Pancreas (tissue), 10 donors: Measurements from ENCODE around the gene CYSTM1. TPM values are rescaled to one million over a fixed set of nuclear protein-coding genes. Genes with fewer than 3 reads are reported as not detected.

Experiments used
- ATAC-seq, 4 donors: fragments of 200-7000 bp; cut with Tn5 transposase; one replicate each; pipeline versions ENCODE4 v1.8.0 to v1.9.1; 2020; ENCODE audit warnings: mild to moderate bottlenecking in 4 of 4, moderate library complexity in 4 of 4
- DNase-seq, 6 donors: peaks; one replicate each; pipeline ENCODE4 v3.0.0-alpha.2; 2020
- FAIRE-seq: peaks from 2 replicates; lab custom pipeline; 2012; peaks lifted over from hg19 to GRCh38; lab: Jason Lieb, UNC
- H3K27ac ChIP-seq, 4 donors: fragments of 200-600 bp; sonication (generic); 1 replicate in 3 of 4; 2 replicates in 1 of 4; pipeline versions ENCODE4 v1.5.0 to v1.8.0; 2020
- H3K27me3 ChIP-seq, 4 donors: fragments of 200-600 bp; one replicate each; pipeline ENCODE4 v1.8.0; 2021
- H3K36me3 ChIP-seq, 3 donors: fragments of 200-600 bp; sonication (generic) in 1 of 3; one replicate each; pipeline versions ENCODE4 v1.5.0 to v1.8.0; 2020 to 2021
- H3K4me1 ChIP-seq, 3 donors: fragments of 200-600 bp; one replicate each; pipeline ENCODE4 v1.8.0; 2021
- H3K4me3 ChIP-seq, 4 donors: fragments of 200-600 bp; sonication (generic) in 2 of 4; one replicate each; pipeline versions ENCODE4 v1.5.0 to v1.8.0; 2020 to 2021
- H3K9me3 ChIP-seq, 4 donors: fragments of 200-600 bp; one replicate each; pipeline ENCODE4 v1.8.0; 2021
- CTCF ChIP-seq, 4 donors: fragments of 200-600 bp; sonication (generic) in 3 of 4; IDR thresholded peaks; one replicate each; pipeline versions ENCODE4 v1.5.0 to v1.8.0; 2021; ENCODE audit warnings: antibody characterized with exemption in 4 of 4
- WGBS, 2 donors: extraction: QIAGEN DNeasy Blood & Tissue Kit; methylation state at CpG; one replicate each; pipeline ENCODE4 v1.1.7; 2013; 5-methylcytosine and 5-hydroxymethylcytosine counted together
- intact Hi-C, 3 donors: fragments of 100-400 bp; cut with DNase I; formaldehyde crosslinking; loops; one replicate each; pipeline versions ENCODE4 v1.11.1 to v1.14.2; 2022
- polyA plus RNA-seq, 2 donors: library from polyadenylated mRNA; stranded (reverse); fragments of 200-250 nt; gene quantifications; one replicate each; pipeline ENCODE4 v1.2.3, GENCODE V29; 2013
- total RNA-seq, 6 donors: library from RNA; stranded (reverse); fragmentation: NEBNext Ultra II Directional in 4 of 6; extraction: Animal tissue kit (Norgen Biotek cat#: 25700) in 4 of 6; gene quantifications; one replicate each; pipeline versions ENCODE4 v1.2.1 to v1.2.4, GENCODE V29; 2021 to 2023
- donor health status: healthy with polysubstance abuse.
- donor health status: DM: no; HTN: no; CAD: no; lungs with moderate emphysema.
- donor health status: DM: no; HTN: no; CAD: no.
- donor health status: control.
- donor health status: control.
- donor health status: Bipolar disorder and iron deficiency.
- donor health status: DM: yes; HTN: yes; CAD: no.
- donor health status: DM: no; HTN: no; CAD: no.
- donor health status: DM: no; HTN: no; CAD: no.
- donor health status: DM: yes; HTN: yes; CAD: no.

The CYSTM1 gene
- total and polyA plus RNA-seq, 8 donors: 30.2 to 185 (median 52.8) TPM

DNA sequence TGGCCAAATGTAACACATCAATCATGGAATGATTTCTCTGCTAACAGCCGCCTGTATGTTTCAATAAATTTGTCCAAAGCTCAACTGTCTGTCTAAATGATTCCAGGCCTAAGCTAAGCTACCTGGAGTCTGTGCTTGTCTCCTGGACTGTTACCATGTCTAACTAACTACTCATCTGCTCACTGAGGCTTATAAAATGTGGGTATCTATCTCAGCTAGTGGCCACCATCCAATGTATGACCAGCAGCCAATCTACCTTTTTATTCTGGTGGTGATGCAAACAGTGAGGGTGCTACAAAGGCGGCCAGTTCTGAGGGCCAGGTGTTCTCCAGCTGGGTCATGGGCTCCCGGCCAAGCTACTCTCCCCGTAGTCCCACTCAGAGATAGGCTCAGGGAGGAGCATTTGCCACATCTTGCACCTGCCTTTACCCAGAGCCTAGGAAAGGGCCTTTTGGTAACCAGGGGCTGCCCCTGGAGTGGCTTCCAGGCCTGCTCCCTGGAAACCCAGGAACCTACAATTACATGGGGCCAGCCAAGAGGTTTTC is 68.8 kb downstream of the CYSTM1 start:
- H3K27ac ChIP-seq: peak overlapping the region in 1 of 4 donors; percentile 2
- WGBS, 2 donors: 24 to 32% methylated on average over 4 of the region's 4 CpGs
- H3K36me3 ChIP-seq: peaks cover 0 to 5% (median 0%) of the 10 kb centered on the region in 3 donors
- FAIRE-seq (no peak), DNase-seq (peak; percentile 55 to 76 (median 70)), ATAC-seq (peak; percentile 27 to 60 (median 54))
- no peak overlapping the region for H3K4me3 ChIP-seq
- intact Hi-C loops: loop anchor here in 1 of 3 donors (5.0 kb wide), 1 partner anchor 104 kb away; the partner anchor contains the start of gene HBEGF
- peaks cover 24 to 38% (median 29%) of the 10 kb centered on the region in 3 donors for H3K4me1 ChIP-seq
- TF ChIP-seq CTCF (IDR thresholded peaks at IDR 0.05): no peak
- H3K27me3 ChIP-seq: no peaks in the 10 kb centered on the region
- H3K9me3 ChIP-seq: no peaks in the 10 kb centered on the region

DNA sequence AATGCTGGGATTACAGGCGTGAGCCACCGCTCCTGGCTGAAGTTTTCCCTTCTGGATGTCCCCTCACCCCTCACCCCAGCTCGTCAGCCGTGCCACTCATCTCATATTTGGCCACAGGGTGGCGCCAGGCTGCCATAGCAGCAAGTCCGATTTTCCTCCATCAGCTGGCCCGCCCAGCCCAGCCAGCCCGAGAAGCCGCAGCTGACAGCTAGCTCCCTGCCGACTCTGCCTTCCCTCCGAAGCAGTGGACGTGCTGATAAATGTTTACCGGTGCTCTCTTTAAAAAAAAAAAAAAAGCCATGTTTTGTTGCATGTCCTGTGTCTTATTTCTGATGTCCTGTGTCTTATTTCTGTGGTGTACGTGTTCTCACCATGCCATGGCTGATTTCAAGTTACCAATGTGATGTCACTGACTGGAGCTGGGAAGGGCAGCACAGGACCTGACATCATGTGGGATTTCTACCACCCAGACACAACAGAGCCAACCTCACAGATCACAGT is 69.6 kb downstream of the CYSTM1 start:
- FAIRE-seq (no peak), DNase-seq (peak; percentile 86 to 96 (median 92)), ATAC-seq (peak; percentile 75 to 86 (median 80))
- peaks cover 24 to 38% (median 29%) of the 10 kb centered on the region in 3 donors for H3K4me1 ChIP-seq
- H3K4me3 ChIP-seq: no peak overlapping the region
- H3K27ac ChIP-seq: no peak overlapping the region
- no peaks in the 10 kb centered on the region for H3K9me3 ChIP-seq
- 13 to 14% methylated on average over 14 of the region's 14 CpGs for WGBS, 2 donors
- peaks cover 0 to 5% (median 0%) of the 10 kb centered on the region in 3 donors for H3K36me3 ChIP-seq
- TF ChIP-seq CTCF (IDR thresholded peaks at IDR 0.05): peak; percentile 76 to 81 (median 77)
- intact Hi-C loops: loop anchor here in 2 of 3 donors (5.0 kb wide), 2 partner anchors 103 to 108 kb away; partner anchors contain the start of gene HBEGF (in 1 of the 2)
- H3K27me3 ChIP-seq: no peaks in the 10 kb centered on the region

DNA sequence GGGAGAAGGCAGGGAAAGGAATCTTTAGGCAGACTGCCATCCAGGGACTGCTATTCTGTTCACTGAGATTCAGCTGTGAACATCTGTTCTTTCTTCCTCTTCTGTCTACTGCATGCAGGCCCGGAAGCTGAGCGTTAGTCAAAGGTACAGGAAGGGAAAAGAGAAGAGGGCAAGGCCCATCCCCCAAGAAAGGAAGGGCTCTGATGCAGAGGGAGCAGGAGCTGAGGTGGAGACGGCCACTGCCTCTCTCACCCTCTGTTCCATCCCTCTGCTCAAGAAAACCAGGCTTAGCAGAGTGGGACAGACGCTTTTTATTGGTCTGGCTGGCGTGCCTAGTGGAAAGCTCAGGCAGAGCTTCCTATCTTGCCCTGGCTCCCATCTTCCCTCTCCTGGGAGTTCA is 70.4 kb downstream of the CYSTM1 start:
- no peak for ATAC-seq
- H3K27me3 ChIP-seq: no peaks in the 10 kb centered on the region
- H3K36me3 ChIP-seq: peaks cover 0 to 9% (median 0%) of the 10 kb centered on the region in 3 donors
- no peak for DNase-seq
- WGBS, 2 donors: 84 to 88% methylated on average over 5 of the region's 5 CpGs
- no peak for TF ChIP-seq CTCF (IDR thresholded peaks at IDR 0.05)
- H3K4me3 ChIP-seq: no peak overlapping the region
- peaks cover 24 to 34% (median 29%) of the 10 kb centered on the region in 3 donors for H3K4me1 ChIP-seq
- no peak for FAIRE-seq
- H3K9me3 ChIP-seq: no peaks in the 10 kb centered on the region
- intact Hi-C loops: loop anchor here in 1 of 3 donors (5.0 kb wide), 1 partner anchor 107 kb away; no protein-coding TSS in a partner anchor
- no peak overlapping the region for H3K27ac ChIP-seq

GRCh38 chr5:140245926-140246325 is 70.9 kb downstream of the CYSTM1 start:
- TF ChIP-seq CTCF (IDR thresholded peaks at IDR 0.05): no peak
- H3K9me3 ChIP-seq: no peaks in the 10 kb centered on the region
- no peaks in the 10 kb centered on the region for H3K27me3 ChIP-seq
- intact Hi-C loops: loop anchor here in 1 of 3 donors (5.0 kb wide), 1 partner anchor 106 kb away; no protein-coding TSS in a partner anchor
- peaks cover 21 to 29% (median 25%) of the 10 kb centered on the region in 3 donors for H3K4me1 ChIP-seq
- H3K36me3 ChIP-seq: peaks cover 0 to 9% (median 0%) of the 10 kb centered on the region in 3 donors
- H3K4me3 ChIP-seq: no peak overlapping the region
- FAIRE-seq (no peak), DNase-seq (no peak), ATAC-seq (no peak)
- 85 to 92% methylated on average over 7 of the region's 7 CpGs for WGBS, 2 donors
- H3K27ac ChIP-seq: no peak overlapping the region
